Measurements from ENCODE around the gene TENM3.

TENM3 gene

GRCh38 chr4:182700362-182701160 is 457.4 kb downstream of the TENM3 start:
- Mint-ChIP-seq H3K27me3 (ENCODE audit: low read depth, poor library complexity) (no peaks in the 10 kb centered on the region), H3K9me3 (no peaks in the 10 kb centered on the region), H3K27ac (no peak overlapping the region), H3K36me3 (ENCODE audit: low read depth) (peaks cover 29% of the 10 kb centered on the region), H3K4me3 (no peak overlapping the region), H3K4me1 (no peaks in the 10 kb centered on the region)
- TF ChIP-seq, protein P1, sequence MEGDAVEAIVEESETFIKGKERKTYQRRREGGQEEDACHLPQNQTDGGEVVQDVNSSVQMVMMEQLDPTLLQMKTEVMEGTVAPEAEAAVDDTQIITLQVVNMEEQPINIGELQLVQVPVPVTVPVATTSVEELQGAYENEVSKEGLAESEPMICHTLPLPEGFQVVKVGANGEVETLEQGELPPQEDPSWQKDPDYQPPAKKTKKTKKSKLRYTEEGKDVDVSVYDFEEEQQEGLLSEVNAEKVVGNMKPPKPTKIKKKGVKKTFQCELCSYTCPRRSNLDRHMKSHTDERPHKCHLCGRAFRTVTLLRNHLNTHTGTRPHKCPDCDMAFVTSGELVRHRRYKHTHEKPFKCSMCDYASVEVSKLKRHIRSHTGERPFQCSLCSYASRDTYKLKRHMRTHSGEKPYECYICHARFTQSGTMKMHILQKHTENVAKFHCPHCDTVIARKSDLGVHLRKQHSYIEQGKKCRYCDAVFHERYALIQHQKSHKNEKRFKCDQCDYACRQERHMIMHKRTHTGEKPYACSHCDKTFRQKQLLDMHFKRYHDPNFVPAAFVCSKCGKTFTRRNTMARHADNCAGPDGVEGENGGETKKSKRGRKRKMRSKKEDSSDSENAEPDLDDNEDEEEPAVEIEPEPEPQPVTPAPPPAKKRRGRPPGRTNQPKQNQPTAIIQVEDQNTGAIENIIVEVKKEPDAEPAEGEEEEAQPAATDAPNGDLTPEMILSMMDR (IDR thresholded peaks at IDR 0.05) = no peak
- no peak for DNase-seq

DNA sequence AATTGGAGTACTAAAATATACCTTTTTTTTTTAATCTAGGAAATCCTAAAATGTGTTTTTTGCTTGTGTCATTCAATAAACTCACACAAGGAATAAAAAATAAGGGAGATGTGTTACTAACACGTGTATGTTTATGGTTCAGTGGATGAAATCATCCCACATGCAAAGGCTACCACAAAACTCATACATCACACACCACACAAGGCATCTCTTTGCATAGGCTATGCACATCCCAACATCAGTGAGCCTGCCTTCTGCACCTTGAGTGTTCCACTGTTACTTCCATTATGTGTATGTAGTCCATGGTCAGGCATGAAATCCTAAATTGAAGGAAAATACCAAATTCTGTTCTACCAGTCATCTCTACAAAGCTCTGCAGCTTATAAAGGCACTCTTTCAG is 460.9 kb downstream of the TENM3 start:
- Mint-ChIP-seq H3K4me1 (no peaks in the 10 kb centered on the region), H3K4me3 (no peak overlapping the region), H3K27me3 (ENCODE audit: low read depth, poor library complexity) (no peaks in the 10 kb centered on the region), H3K27ac (no peak overlapping the region), H3K9me3 (no peaks in the 10 kb centered on the region), H3K36me3 (ENCODE audit: low read depth) (peaks cover 33% of the 10 kb centered on the region)
- TF ChIP-seq, protein P1 (IDR thresholded peaks at IDR 0.05) = no peak
- DNase-seq = no peak

DNA sequence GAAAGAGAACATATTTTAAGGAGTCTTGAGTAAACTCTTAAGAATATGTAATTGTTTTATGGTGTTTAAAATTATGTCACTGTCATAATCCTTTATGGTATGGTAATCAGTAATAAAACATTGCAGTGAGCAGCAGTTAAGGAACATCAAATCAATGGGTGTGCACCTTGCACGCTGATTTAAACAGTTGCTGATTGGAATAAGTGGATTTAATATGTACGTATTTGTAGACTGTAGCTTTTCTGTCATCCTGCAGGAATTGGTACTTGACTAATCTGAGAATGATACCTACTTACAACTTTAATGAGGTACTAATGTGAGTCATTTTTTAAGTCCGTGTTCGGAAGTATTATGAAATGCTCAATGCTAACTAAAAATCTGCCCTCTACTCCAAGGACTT is 461.7 kb downstream of the TENM3 start:
- no peak overlapping the region for H3K27ac Mint-ChIP-seq
- H3K9me3 Mint-ChIP-seq = no peaks in the 10 kb centered on the region
- peaks cover 39% of the 10 kb centered on the region for H3K36me3 Mint-ChIP-seq (ENCODE audit: low read depth)
- DNase-seq = no peak
- no peaks in the 10 kb centered on the region for H3K27me3 Mint-ChIP-seq (ENCODE audit: low read depth, poor library complexity)
- TF ChIP-seq, protein P1 (IDR thresholded peaks at IDR 0.05) = no peak
- H3K4me3 Mint-ChIP-seq = no peak overlapping the region
- H3K4me1 Mint-ChIP-seq = no peaks in the 10 kb centered on the region

DNA sequence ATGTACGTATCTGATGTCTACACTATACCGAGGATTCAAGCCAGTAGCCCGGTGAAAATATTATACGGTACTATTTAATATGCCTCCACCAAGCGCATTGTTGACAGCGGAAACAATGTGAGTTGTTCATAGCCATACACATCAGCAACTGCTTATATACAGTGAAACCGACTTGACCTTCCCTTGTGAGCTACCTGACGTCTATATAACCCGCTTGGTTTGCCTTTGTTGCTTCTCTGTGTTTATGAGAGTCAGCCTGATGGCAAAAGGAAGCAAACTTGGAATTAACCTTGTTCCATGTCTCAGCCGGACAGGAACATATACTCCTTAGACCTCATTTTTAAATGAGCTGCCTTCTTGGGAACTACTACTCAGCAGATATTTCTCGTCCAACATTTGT is 462.2 kb downstream of the TENM3 start:
- no peak overlapping the region for H3K27ac Mint-ChIP-seq
- TF ChIP-seq, protein P1 (IDR thresholded peaks at IDR 0.05) = no peak

DNA sequence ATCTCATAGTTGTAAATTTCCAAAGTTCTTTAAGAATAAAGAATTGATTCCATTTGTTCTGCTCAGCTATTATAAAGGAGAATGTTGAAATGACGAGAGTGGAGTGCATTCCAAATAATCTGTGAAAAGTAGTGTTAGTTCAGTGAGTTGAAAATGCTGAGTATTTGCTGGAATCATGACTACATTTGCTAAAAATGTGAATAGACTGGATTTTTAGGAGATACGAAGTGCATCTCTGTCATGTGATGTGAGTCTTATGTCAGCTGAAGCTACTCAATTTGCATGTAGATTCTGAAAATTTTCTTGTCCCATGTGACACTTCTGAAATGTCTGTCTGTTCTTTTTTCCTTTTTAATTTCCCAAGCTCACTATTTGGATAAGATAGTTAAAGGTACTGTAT is 468.0 kb downstream of the TENM3 start:
- TF ChIP-seq, protein P1 (IDR thresholded peaks at IDR 0.05) = no peak
- H3K27ac Mint-ChIP-seq = no peak overlapping the region
- DNase-seq = no peak
- H3K4me3 Mint-ChIP-seq = no peak overlapping the region
- no peaks in the 10 kb centered on the region for H3K9me3 Mint-ChIP-seq
- H3K36me3 Mint-ChIP-seq (ENCODE audit: low read depth) = peaks cover 47% of the 10 kb centered on the region
- H3K4me1 Mint-ChIP-seq = peaks cover 12% of the 10 kb centered on the region
- no peaks in the 10 kb centered on the region for H3K27me3 Mint-ChIP-seq (ENCODE audit: low read depth, poor library complexity)

More for the DNA sequence above, 462.2 kb downstream of the TENM3 start:
- Mint-ChIP-seq H3K27me3 (ENCODE audit: low read depth, poor library complexity) (no peaks in the 10 kb centered on the region), H3K9me3 (no peaks in the 10 kb centered on the region), H3K4me3 (no peak overlapping the region), H3K36me3 (ENCODE audit: low read depth) (peaks cover 39% of the 10 kb centered on the region), H3K4me1 (no peaks in the 10 kb centered on the region)
- no peak for DNase-seq

DNA sequence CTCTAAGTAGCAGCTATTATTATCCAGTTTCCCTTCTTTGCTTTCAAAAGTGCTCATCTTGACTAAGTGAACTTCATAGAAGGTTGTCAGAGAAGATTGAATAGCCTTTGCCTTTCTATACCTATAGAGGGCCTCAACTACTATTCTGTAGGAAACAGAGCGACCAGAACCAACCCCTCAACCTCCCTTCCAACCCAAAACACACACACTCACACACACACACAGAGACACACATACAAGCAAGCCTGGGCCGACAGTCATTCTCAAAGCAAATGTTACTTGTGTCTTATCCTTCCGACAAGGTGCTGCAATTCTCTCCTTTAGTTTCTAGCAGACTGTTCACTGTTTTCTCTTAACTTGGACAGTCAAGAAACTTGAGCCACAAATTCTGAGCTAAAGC is 472.3 kb downstream of the TENM3 start:
- no peak for DNase-seq
- peaks cover 12% of the 10 kb centered on the region for H3K4me1 Mint-ChIP-seq
- TF ChIP-seq, protein P1 (IDR thresholded peaks at IDR 0.05) = no peak
- peaks cover 50% of the 10 kb centered on the region for H3K36me3 Mint-ChIP-seq (ENCODE audit: low read depth)
- no peak overlapping the region for H3K4me3 Mint-ChIP-seq
- no peaks in the 10 kb centered on the region for H3K9me3 Mint-ChIP-seq
- peak overlapping the region; percentile 71 for H3K27ac Mint-ChIP-seq
- no peaks in the 10 kb centered on the region for H3K27me3 Mint-ChIP-seq (ENCODE audit: low read depth, poor library complexity)
